ENCODE measurements around the gene NANOGP8.

Gene NANOGP8

DNA sequence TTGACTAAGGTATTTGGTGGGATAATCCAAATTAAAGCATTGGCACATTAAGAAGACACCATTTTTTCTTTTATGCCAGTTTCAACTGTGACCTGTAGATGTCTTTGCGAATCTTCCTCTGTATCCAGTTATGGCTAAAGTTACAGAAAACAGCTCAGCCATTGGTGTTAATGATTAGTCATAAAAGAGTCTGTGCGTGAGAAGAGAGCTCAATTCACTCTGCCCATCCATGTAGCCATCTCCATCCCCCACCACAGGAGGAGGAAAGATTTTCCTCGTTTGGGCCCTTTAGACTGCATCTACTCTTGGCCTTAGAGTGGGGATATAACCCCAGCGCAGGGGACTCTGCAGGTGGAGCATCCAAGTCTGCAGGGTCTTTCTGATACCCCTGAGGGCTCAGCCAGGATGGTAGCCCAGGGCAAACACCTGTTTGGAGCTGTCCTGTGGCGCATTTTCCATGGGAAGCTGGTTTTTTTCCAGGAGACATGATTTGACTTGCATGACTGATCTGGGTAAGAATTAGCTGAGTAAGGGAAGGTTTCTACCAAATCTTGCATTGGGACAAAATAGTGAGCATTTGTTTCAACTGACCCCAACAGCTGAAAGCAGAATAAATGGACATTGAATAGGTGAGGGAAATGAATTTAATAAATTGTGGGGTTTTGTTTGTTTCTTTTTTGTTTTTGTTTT lies 29.5 kb downstream of the NANOGP8 start:
- no peak for DNase-seq

DNA sequence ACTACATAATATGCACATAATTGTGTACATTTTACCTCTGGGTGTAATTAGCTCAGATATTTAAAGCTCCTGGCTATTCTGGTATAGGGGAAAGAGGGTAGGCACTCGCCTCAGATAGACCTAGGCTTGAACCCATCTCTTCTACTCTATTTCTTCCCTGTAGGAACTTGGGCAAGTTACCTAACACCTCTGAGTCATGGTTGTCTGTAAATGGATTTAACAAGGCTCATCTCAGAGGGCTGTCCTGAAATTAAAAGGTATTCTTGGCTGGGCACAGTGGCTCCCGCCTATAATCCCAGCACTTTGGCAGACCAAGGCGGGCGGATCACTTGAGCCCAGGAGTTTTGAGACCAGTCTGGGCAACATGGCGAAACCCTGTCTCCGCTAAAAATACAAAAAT lies 30.7 kb downstream of the NANOGP8 start:
- DNase-seq: no peak

DNA sequence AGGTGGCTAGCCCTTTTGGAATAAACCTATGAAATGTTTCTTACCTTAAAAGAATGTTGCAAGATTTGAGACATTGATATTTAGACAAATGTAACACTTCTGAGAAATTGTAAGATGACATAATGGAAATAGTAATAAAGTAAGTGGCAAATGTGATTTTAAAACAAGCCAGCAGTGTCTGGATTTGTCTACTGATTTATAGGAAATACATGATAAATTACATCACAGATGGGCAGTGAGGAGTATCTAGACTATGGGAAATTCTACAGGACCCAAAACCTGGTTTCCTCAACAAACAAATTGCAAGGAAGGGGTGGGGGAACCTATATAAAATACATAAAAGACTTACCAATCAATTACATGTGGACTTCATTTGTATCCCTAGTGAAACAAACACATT lies 37.1 kb downstream of the NANOGP8 start:
- no peak for DNase-seq

DNA sequence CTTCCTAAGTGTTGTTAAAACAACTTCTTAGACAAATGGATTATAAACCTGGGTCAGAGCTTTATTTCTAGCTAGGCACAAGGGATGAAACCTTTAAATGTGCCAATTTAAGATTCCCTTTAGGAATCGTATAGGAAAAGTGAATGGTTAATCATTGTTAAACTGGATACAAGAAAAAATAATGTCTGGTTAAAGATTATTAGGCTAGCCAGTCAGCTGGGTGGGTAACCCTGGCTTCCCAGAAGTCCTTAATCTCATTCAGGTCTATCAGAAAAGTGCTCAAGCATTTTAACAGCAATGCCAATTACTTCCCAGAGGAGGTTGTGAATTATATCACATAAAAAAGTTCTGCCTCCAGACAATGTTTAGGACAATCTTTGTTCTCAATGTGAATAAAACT lies 37.6 kb downstream of the NANOGP8 start:
- DNase-seq: no peak

DNA sequence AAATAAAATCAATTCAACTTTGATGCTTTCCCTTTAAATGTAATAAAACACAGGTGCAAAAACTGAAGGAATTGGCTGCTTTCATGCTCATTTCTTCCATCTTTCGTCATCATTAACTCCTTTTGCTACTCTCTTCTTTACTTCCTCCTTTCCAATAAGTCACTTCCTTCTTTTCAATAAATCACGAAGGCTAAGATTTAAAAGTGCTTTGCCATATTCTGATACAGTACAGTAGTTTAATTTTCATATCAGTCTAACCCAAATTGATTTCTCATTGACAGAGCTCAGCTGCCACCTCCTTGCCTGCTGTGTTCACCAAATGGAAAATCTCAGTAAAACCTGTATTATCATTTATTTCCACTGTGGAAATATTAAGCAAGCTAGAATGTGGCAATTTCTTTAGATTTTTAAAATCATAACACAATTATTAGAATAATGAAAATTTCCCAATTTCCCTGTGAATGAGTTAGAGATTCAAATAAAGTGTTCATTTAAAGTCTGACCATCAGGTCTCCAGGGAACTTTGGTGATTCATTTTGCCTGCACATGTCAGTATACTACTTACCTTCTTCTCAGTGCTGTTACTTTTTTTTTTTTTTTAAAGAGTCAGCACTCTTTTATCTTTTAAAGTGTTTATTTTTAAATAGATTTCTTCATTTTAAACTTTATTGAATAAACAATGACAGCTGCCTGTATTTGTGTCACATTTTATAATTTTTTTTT lies 41.6 kb downstream of the NANOGP8 start:
- no peak for DNase-seq

DNA sequence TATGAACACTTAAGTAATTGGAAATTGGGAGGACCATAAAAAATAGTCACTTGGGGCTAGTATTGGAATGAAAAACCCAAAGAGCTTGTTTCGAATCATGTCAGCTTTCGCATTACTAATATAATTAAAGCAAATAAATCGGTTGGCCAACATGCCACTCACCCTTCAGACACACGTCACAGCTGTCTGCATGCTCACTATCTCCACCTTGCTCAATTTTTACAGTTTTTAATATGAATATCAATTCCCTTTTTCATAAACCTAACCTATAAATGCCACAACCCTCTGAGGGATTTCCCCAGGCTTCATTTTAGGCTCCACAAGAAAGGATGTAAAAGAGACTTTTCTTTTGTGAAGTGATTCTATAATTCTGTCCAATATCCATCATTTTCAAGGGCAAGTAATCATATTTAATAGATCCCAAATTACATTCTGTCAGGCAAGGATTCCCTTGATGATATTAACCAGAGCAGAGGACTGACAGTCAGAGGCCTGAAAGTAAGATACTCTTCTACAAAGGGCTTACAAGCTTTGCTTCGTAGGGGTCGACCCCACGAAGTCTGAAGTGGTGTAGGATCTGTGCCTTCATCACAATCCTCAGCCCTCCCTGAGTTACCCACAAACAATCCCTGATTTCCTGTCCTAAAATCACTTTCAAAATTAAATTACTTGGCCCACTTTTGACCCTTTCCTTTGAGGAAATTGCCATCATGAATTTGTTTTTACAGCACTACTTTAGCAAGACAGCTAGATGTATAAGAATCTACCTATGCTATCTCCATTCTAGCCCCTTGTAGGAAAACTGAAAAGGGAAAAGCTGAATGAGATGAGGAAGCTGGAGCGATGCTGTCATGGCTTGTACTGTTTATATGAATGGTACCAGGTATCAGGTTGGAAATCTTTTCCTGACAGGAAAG lies 44.5 kb downstream of the NANOGP8 start:
- DNase-seq: no peak

DNA sequence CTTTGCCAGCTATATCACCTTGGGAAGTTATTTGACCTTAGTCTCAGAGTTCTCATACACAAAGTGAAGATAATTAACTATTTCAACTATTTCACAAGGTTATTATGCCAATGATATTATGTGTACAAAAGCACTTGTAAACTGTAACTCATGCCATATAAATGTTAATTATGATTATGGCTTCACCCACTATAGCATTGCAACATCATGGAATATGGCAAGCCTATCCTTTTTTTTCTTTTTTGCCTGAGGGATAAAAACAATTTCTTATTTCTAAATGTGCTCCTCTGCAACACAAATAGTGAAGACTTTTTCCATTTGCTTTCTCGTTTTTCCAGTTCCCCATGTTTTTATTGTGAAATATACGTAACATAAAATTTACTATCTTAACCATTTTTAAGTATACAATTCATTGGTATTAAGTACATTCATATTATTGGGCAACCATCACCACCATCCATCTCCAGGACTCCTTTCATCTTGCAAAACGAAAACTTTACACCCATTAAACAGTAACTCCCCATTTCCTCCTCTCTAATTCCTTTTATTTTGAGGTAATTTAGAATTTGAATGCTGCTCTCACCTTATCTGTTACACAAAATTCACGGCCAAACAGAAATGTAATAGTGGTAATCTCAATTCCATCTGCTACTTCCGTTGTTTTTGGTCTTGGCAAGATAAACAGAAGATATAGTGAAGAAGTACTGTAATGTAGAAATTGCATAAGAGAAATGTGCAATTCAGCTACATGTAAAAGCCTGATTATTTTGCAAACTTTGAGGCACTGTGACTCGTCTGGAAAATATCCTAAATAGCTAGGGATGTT lies 46.3 kb downstream of the NANOGP8 start:
- no peak for DNase-seq

Measured in activated CD8-positive, alpha-beta memory T cell treated with anti-CD3 and anti-CD28 coated beads for 24 hours (primary cell).